Sigmoid colon (tissue), 7 donors: ENCODE measurements around the gene MYT1. TPM values are rescaled to one million over a fixed set of nuclear protein-coding genes. Genes with fewer than 3 reads are reported as not detected.
A peak's percentile ranks its signal among the peaks of the same experiment; 100 is the strongest.

ENCODE experiments used
- DNase-seq: peaks from one replicate; pipeline ENCODE4 v3.0.0-alpha.2; 2019
- H3K27ac ChIP-seq, 4 donors: fragments of 200-600 bp; sonication (generic); one replicate each; pipeline ENCODE4 v1.5.1; 2016 to 2019; ENCODE audit warnings: mild to moderate bottlenecking in 1 of 4
- H3K27me3 ChIP-seq, 3 donors: fragments of 200-600 bp; sonication (generic); one replicate each; pipeline ENCODE4 v1.5.1; 2019; ENCODE audit warnings: mild to moderate bottlenecking in 1 of 3
- H3K36me3 ChIP-seq, 4 donors: fragments of 200-600 bp; sonication (generic); one replicate each; pipeline ENCODE4 v1.5.1; 2016 to 2019
- H3K4me1 ChIP-seq, 4 donors: fragments of 200-600 bp; sonication (generic); one replicate each; pipeline ENCODE4 v1.5.1; 2017 to 2019
- H3K4me3 ChIP-seq, 4 donors: fragments of 200-600 bp; sonication (generic); one replicate each; pipeline ENCODE4 v1.5.1; 2017 to 2019; ENCODE audit warnings: mild to moderate bottlenecking in 2 of 4, moderate library complexity in 1 of 4
- H3K9me3 ChIP-seq, 4 donors: fragments of 200-600 bp in 3 of 4; sonication (generic) in 3 of 4; one replicate each; pipeline versions ENCODE4 v1.5.1 to v1.6.1; 2013 to 2019
- CTCF ChIP-seq, 4 experiments: fragments of 450-650 bp in 3 of 4; fragments of 200-600 bp in 1 of 4; IDR thresholded peaks; one replicate each; pipeline ENCODE4 v1.5.1; 2016 to 2019; ENCODE audit warnings: antibody characterized with exemption in 4 of 4, mild to moderate bottlenecking in 3 of 4, moderate library complexity in 2 of 4
- EP300 ChIP-seq, 4 donors: sonication (generic); formaldehyde crosslinking; IDR thresholded peaks; one replicate each; pipeline ENCODE4 v1.6.1; 2017; ENCODE audit warnings: antibody characterized with exemption in 4 of 4
- POLR2A ChIP-seq, 2 donors: fragments of 450-650 bp; IDR thresholded peaks; one replicate each; pipeline ENCODE4 v1.6.1; 2016; ENCODE audit warnings: antibody characterized with exemption in 2 of 2, mild to moderate bottlenecking in 2 of 2, moderate library complexity in 2 of 2
- POLR2AphosphoS5 ChIP-seq, 4 donors: sonication (generic); formaldehyde crosslinking; IDR thresholded peaks; one replicate each; pipeline ENCODE4 v1.6.1; 2017; ENCODE audit warnings: antibody characterized with exemption in 4 of 4
- WGBS, 2 donors: extraction: QIAGEN DNeasy Blood & Tissue Kit; methylation state at CpG; one replicate each; pipeline ENCODE4 v1.1.7; 2013; 5-methylcytosine and 5-hydroxymethylcytosine counted together
- intact Hi-C: fragments of 100-400 bp; cut with DNase I; formaldehyde crosslinking; loops from one replicate; pipeline ENCODE4 v1.15.1; 2023
- polyA plus RNA-seq, 3 donors: library from polyadenylated mRNA; stranded (reverse); fragments of 200-250 nt; gene quantifications; one replicate each; pipeline ENCODE4 v1.2.3, GENCODE V29; 2013
- total RNA-seq, 4 donors: library from RNA; depleted of rRNA; stranded (reverse); fragments of >200 nt; gene quantifications; one replicate each; pipeline ENCODE4 v1.1.0, GENCODE V29; 2016
- donor health status: healthy with polysubstance abuse.
- donor health status: Bipolar disorder and iron deficiency.
- donor health status: healthy.

MYT1 gene
- total and polyA plus RNA-seq, 7 donors = under 0.01 to 1.1 (median 0.27) TPM; not detected in 2

GRCh38 chr20:64250027-64250426 is 85.8 kb downstream of the MYT1 start:
- H3K27ac ChIP-seq = no peak overlapping the region
- no peak for DNase-seq
- no peak overlapping the region for H3K4me3 ChIP-seq
- no peaks in the 10 kb centered on the region for H3K36me3 ChIP-seq
- WGBS, 2 donors = 79 to 89% methylated on average over 2 of the region's 2 CpGs
- peaks cover 0 to 4% (median 2%) of the 10 kb centered on the region in 4 donors for H3K4me1 ChIP-seq
- intact Hi-C loops = no loop called here
- TF ChIP-seq CTCF (IDR thresholded peaks at IDR 0.05) = no peak
- no peak for TF ChIP-seq POLR2AphosphoS5 (IDR thresholded peaks at IDR 0.05)
- TF ChIP-seq POLR2A (IDR thresholded peaks at IDR 0.05) = no peak
- no peak for TF ChIP-seq EP300 (IDR thresholded peaks at IDR 0.05)
- no peaks in the 10 kb centered on the region for H3K9me3 ChIP-seq
- peaks cover 0 to 21% (median 0%) of the 10 kb centered on the region in 3 donors for H3K27me3 ChIP-seq

DNA sequence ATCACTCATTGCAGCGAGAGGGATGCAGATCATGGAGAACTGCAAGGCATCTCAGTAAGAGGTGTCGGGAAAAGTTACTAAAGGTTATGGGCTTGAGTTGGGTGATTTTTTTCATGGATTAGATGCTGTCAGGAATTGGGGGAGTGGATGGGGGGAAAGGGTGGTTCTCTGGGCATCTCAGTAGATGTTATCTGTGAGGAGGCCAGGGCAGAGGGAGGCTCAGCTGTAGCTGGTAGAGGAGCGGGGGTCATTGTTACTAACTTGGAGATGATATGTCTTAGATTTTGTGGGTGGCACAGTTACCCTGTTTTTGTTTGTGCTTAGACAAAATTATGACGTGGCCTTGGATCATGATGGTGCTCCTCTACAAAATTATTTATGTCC is 88.7 kb downstream of the MYT1 start:
- TF ChIP-seq POLR2AphosphoS5 (IDR thresholded peaks at IDR 0.05) (no peak), POLR2A (IDR thresholded peaks at IDR 0.05) (no peak), EP300 (IDR thresholded peaks at IDR 0.05) (no peak), CTCF (IDR thresholded peaks at IDR 0.05) (no peak)
- no peak overlapping the region for H3K4me3 ChIP-seq
- no peaks in the 10 kb centered on the region for H3K9me3 ChIP-seq
- intact Hi-C loops = no loop called here
- no peak for DNase-seq
- peaks cover 0 to 26% (median 23%) of the 10 kb centered on the region in 4 donors for H3K4me1 ChIP-seq
- WGBS, 2 donors = 93 to 97% methylated on average over 4 of the region's 4 CpGs
- no peaks in the 10 kb centered on the region for H3K27me3 ChIP-seq
- no peak overlapping the region for H3K27ac ChIP-seq
- no peaks in the 10 kb centered on the region for H3K36me3 ChIP-seq

DNA sequence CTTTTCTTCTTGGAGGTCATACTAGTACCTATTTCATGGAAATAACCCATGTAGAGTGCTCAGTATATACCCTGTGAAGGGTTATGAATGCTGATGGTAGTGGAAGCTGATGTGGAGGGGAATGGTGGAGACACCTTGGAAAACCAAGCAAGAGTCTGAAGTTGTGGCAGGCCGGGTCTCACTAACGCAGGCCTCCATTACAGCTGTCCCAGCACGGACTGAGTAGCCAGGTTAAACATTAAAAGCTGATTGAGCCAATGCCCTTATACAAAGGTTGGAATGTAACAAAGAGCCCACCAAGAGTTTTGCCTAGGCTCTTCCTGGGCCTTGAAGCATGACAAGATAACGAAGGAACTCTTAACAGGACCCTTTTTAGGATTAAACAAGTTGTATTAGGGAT is 89.2 kb downstream of the MYT1 start:
- peaks cover 0 to 30% (median 23%) of the 10 kb centered on the region in 4 donors for H3K4me1 ChIP-seq
- no peak overlapping the region for H3K4me3 ChIP-seq
- H3K36me3 ChIP-seq = no peaks in the 10 kb centered on the region
- H3K27me3 ChIP-seq = no peaks in the 10 kb centered on the region
- WGBS, 2 donors = 82 to 89% methylated on average over 4 of the region's 4 CpGs
- no peak for DNase-seq
- no peaks in the 10 kb centered on the region for H3K9me3 ChIP-seq
- H3K27ac ChIP-seq = no peak overlapping the region
- intact Hi-C loops = no loop called here
- TF ChIP-seq POLR2AphosphoS5 (IDR thresholded peaks at IDR 0.05) (no peak), POLR2A (IDR thresholded peaks at IDR 0.05) (no peak)

GRCh38 chr20:64254156-64254555 is 89.9 kb downstream of the MYT1 start:
- Histone ChIP-seq H3K27ac (no peak overlapping the region), H3K9me3 (no peaks in the 10 kb centered on the region), H3K36me3 (no peaks in the 10 kb centered on the region), H3K27me3 (no peaks in the 10 kb centered on the region), H3K4me1 (peaks cover 0 to 36% (median 23%) of the 10 kb centered on the region in 4 donors), H3K4me3 (no peak overlapping the region)
- WGBS, 2 donors = 93 to 94% methylated on average over 5 of the region's 5 CpGs
- DNase-seq = no peak
- intact Hi-C loops = no loop called here
- TF ChIP-seq POLR2A (IDR thresholded peaks at IDR 0.05) (no peak), POLR2AphosphoS5 (IDR thresholded peaks at IDR 0.05) (no peak), EP300 (IDR thresholded peaks at IDR 0.05) (no peak)

- 78 to 80% methylated on average over 28 of the region's 28 CpGs for WGBS, 2 donors
- H3K4me1 ChIP-seq = peaks cover 0 to 36% (median 23%) of the 10 kb centered on the region in 4 donors
- H3K4me3 ChIP-seq = peak overlapping the region; percentile 81 to 100 (median 97)
- no peaks in the 10 kb centered on the region for H3K27me3 ChIP-seq
- H3K36me3 ChIP-seq = no peaks in the 10 kb centered on the region
- no peak for DNase-seq
- no peaks in the 10 kb centered on the region for H3K9me3 ChIP-seq
- intact Hi-C loops = no loop called here
- TF ChIP-seq POLR2A (IDR thresholded peaks at IDR 0.05) = no peak
- no peak for TF ChIP-seq EP300 (IDR thresholded peaks at IDR 0.05)
- TF ChIP-seq POLR2AphosphoS5 (IDR thresholded peaks at IDR 0.05) = no peak
- TF ChIP-seq CTCF (IDR thresholded peaks at IDR 0.05) = no peak
- peak overlapping the region; percentile 84 to 94 (median 90) for H3K27ac ChIP-seq
These were observed 90.5 kb downstream of the MYT1 start for GRCh38 chr20:64254571-64255360.
